Adrenal gland (tissue), 5 donors: ENCODE results near the gene CACUL1.

ENCODE experiments used
- POLR2A ChIP-seq, 2 donors: fragments of 450-650 bp; IDR thresholded peaks; one replicate each; pipeline ENCODE4 v1.6.1; 2017; ENCODE audit warnings: antibody characterized with exemption in 2 of 2, mild to moderate bottlenecking in 2 of 2, moderate library complexity in 1 of 2
- TF ChIP-seq, protein P1 (sequence below), 6 experiments: fragments of 450-650 bp in 4 of 6; fragments of 200-600 bp in 2 of 6; sonication (generic) in 1 of 6; IDR thresholded peaks; 1 replicate in 5 of 6; 2 replicates in 1 of 6; pipeline versions ENCODE4 v1.5.1 to v1.8.0; 2016 to 2021; ENCODE audit warnings: antibody characterized with exemption in 6 of 6, mild to moderate bottlenecking in 2 of 6, moderate library complexity in 1 of 6
- donor health status: DM: no; HTN: no; CAD: no.

DNA sequence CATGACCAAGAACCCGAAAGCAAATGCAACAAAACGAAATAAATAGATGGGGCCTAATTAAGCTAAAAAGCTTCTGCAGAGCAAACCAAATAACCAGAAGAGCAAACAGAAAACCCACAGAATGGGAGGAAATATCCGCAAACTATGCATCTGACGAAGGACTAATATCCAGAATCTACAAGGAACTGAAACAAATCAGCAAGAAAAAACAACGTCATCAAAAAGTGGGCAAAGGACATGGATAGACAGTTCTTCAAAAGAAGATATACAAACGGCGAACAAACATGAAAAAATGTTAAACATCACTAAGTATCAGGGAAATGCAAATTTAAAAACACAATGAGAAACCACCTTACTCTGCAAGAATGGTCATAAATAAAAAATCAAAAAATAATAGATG is 35.3 kb upstream of the CACUL1 start:
- TF ChIP-seq, protein P1, sequence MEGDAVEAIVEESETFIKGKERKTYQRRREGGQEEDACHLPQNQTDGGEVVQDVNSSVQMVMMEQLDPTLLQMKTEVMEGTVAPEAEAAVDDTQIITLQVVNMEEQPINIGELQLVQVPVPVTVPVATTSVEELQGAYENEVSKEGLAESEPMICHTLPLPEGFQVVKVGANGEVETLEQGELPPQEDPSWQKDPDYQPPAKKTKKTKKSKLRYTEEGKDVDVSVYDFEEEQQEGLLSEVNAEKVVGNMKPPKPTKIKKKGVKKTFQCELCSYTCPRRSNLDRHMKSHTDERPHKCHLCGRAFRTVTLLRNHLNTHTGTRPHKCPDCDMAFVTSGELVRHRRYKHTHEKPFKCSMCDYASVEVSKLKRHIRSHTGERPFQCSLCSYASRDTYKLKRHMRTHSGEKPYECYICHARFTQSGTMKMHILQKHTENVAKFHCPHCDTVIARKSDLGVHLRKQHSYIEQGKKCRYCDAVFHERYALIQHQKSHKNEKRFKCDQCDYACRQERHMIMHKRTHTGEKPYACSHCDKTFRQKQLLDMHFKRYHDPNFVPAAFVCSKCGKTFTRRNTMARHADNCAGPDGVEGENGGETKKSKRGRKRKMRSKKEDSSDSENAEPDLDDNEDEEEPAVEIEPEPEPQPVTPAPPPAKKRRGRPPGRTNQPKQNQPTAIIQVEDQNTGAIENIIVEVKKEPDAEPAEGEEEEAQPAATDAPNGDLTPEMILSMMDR (IDR thresholded peaks at IDR 0.05): no peak
- TF ChIP-seq POLR2A (IDR thresholded peaks at IDR 0.05): no peak
